ENCODE data around the gene PSMA5. TPM values are rescaled to one million over a fixed set of nuclear protein-coding genes. Genes with fewer than 3 reads are reported as not detected.

PSMA5 gene
- polyA plus RNA-seq, 1 experiment: 151 TPM

DNA sequence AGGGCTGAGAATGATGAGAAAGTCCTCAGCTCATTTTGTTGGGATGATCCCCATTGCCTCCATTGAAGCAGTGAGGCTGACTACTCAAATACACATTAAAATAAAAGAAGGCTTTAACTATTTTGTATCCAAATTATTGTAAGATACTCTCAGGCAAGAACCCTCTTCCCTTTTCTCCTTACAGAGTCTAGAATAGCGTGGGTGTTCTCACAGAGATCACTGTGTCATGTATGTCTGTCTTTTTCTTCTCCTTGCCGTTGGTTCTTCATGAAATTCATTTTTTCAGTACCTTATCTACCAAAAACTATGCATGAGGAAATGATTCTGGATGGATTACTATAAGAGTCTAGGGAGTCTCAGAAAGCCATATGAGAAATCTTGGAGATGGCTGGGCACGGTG lies 58.6 kb downstream of the PSMA5 start:
- Histone ChIP-seq H3K27ac (ENCODE audit: low read depth, low read length) (no peak overlapping the region), H3K9me3 (ENCODE audit: control insufficient read depth, insufficient read depth, low read length) (no peaks in the 10 kb centered on the region), H3K4me3 (ENCODE audit: low read depth, low read length) (no peak overlapping the region), H3K27me3 (ENCODE audit: control insufficient read depth, insufficient read depth, low read length) (no peaks in the 10 kb centered on the region)
- no peak for TF ChIP-seq CTCF (IDR thresholded peaks at IDR 0.05; ENCODE audit: low read depth, low read length)
- ChIA-PET POLR2A (no interaction called here), CTCF (interaction anchor here (0.6 kb wide), 1 partner anchor 81 kb away, joined by 7 read pairs; no protein-coding TSS in a partner anchor)
- DNase-seq (ENCODE audit: low read depth, low spot score): no peak

DNA sequence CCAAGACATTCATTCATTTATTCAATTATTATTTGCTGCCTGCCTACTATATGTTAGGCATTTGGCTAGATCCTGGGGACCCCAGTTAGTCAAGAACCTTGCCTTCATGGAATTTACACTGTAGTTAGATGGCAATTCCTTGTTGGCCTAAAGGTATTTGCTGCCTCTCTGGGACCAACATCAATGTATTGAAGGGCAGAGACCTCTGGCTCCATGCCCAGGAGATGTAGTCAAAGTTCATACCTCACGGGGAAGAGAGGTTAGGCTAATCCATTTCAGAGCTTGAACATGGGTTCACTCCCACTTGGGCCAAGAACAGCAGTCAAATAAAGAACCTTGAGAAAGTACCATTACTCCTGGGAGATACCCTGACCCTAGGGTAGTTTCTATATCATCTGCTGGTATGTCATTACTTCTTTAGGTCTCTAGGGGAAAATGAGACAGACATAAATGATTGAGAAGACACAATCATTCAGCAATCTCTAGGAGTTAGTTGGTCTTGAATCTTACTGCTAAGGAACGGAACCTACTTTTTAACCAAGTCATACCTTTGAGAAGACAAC lies 60.5 kb downstream of the PSMA5 start:
- ChIA-PET CTCF (no interaction called here), POLR2A (no interaction called here)
- TF ChIP-seq CTCF (IDR thresholded peaks at IDR 0.05; ENCODE audit: low read depth, low read length): no peak
- no peaks in the 10 kb centered on the region for H3K27me3 ChIP-seq (ENCODE audit: control insufficient read depth, insufficient read depth, low read length)
- DNase-seq (ENCODE audit: low read depth, low spot score): no peak
- no peak overlapping the region for H3K27ac ChIP-seq (ENCODE audit: low read depth, low read length)
- no peaks in the 10 kb centered on the region for H3K9me3 ChIP-seq (ENCODE audit: control insufficient read depth, insufficient read depth, low read length)
- no peak overlapping the region for H3K4me3 ChIP-seq (ENCODE audit: low read depth, low read length)

DNA sequence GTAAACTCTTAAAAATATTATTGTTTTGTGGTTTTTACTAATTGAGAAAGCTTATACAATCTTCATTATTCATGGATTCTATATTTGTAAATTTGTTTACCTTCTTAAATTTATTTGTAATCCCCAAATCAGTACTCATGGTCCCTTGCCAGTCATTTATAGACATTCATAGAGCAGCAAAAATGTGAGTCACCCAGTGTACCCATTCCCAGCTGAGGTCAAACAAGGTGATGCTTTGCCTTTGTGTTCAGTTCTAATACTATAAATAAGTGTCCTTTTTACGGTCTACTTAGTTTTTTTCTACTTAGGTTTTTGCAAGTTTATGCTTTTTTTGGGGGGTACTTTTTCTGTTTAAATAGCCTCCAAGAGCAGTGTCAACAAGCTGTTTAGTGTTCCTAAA lies 64.6 kb downstream of the PSMA5 start:
- Histone ChIP-seq H3K4me3 (ENCODE audit: low read depth, low read length) (no peak overlapping the region), H3K27me3 (ENCODE audit: control insufficient read depth, insufficient read depth, low read length) (no peaks in the 10 kb centered on the region), H3K27ac (ENCODE audit: low read depth, low read length) (no peak overlapping the region), H3K9me3 (ENCODE audit: control insufficient read depth, insufficient read depth, low read length) (no peaks in the 10 kb centered on the region)
- DNase-seq (ENCODE audit: low read depth, low spot score): no peak
- TF ChIP-seq CTCF (IDR thresholded peaks at IDR 0.05; ENCODE audit: low read depth, low read length): no peak
- CTCF ChIA-PET: interaction anchor here (0.9 kb wide), 2 partner anchors 98 to 170 kb away, joined by 3 read pairs; no protein-coding TSS in a partner anchor
- POLR2A ChIA-PET: no interaction called here

GRCh38 chr1:109361069-109361468 lies 65.2 kb downstream of the PSMA5 start:
- Histone ChIP-seq H3K27me3 (ENCODE audit: control insufficient read depth, insufficient read depth, low read length) (no peaks in the 10 kb centered on the region), H3K4me3 (ENCODE audit: low read depth, low read length) (no peak overlapping the region), H3K9me3 (ENCODE audit: control insufficient read depth, insufficient read depth, low read length) (no peaks in the 10 kb centered on the region), H3K27ac (ENCODE audit: low read depth, low read length) (no peak overlapping the region)
- no peak for TF ChIP-seq CTCF (IDR thresholded peaks at IDR 0.05; ENCODE audit: low read depth, low read length)
- POLR2A ChIA-PET: interaction anchor here (0.9 kb wide), 1 partner anchor 9 kb away, joined by 9 read pairs; no protein-coding TSS in a partner anchor
- CTCF ChIA-PET: interaction anchor here (0.6 to 0.9 kb wide), 3 partner anchors 97 to 171 kb away, joined by 3 to 9 read pairs (median 3); no protein-coding TSS in a partner anchor
- DNase-seq (ENCODE audit: low read depth, low spot score): no peak

DNA sequence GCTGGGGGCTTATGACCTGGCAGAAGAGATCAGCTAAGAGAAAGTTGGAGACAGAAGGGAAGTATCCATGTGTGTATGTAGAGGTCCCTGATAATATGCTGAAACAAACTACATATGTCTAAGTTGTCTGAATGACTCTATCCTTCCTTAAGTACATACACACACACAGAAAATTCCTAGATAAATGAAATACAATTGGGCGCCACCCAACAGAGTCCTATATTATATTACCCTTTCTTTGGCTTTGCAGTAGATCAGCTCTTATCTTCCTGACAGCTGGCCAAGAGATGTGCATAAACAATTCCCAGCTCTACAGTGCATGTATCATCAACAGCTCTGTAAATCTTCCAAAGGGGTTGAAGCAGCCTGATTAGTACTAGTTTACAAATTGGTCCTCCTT lies 68.6 kb downstream of the PSMA5 start:
- DNase-seq (ENCODE audit: low read depth, low spot score): no peak
- no peak for TF ChIP-seq CTCF (IDR thresholded peaks at IDR 0.05; ENCODE audit: low read depth, low read length)
- Histone ChIP-seq H3K27ac (ENCODE audit: low read depth, low read length) (no peak overlapping the region), H3K9me3 (ENCODE audit: control insufficient read depth, insufficient read depth, low read length) (no peaks in the 10 kb centered on the region), H3K4me3 (ENCODE audit: low read depth, low read length) (no peak overlapping the region), H3K27me3 (ENCODE audit: control insufficient read depth, insufficient read depth, low read length) (no peaks in the 10 kb centered on the region)
- ChIA-PET POLR2A (no interaction called here), CTCF (interaction anchor here (1.0 kb wide), 1 partner anchor 79 kb away, joined by 3 read pairs; no protein-coding TSS in a partner anchor)

All from AG04450 (cell line).